Aorta (tissue), 5 donors: ENCODE measurements around the gene SERPINE2. TPM values are rescaled to one million over a fixed set of nuclear protein-coding genes. Genes with fewer than 3 reads are reported as not detected.
A peak's percentile ranks its signal among the peaks of the same experiment; 100 is the strongest.

ENCODE experiments used
- ATAC-seq: fragments of 200-7000 bp; cut with Tn5 transposase; one replicate; pipeline ENCODE4 v1.9.1; 2022; ENCODE audit warnings: moderate library complexity; ENCODE audit not compliant: low FRiP score
- DNase-seq, 2 donors: peaks; one replicate each; pipeline ENCODE4 v3.0.0-alpha.2; 2020
- H3K27ac ChIP-seq, 2 donors: one replicate each; pipeline ENCODE4 v1.5.1; 2013; ENCODE audit warnings: low read length in 2 of 2, mild to moderate bottlenecking in 2 of 2, moderate library complexity in 2 of 2, control low read depth in 1 of 2, inconsistent platforms in 1 of 2, low read depth in 1 of 2
- H3K27me3 ChIP-seq, 2 donors: one replicate each; pipeline ENCODE4 v1.6.1; 2013; ENCODE audit warnings: control low read depth in 1 of 2, low read length in 1 of 2, mild to moderate bottlenecking in 1 of 2, moderate library complexity in 1 of 2; ENCODE audit not compliant: insufficient read depth in 2 of 2, control insufficient read depth in 1 of 2
- H3K36me3 ChIP-seq, 2 donors: one replicate each; pipeline ENCODE4 v1.6.1; 2013; ENCODE audit warnings: control low read depth in 1 of 2, low read length in 1 of 2, mild to moderate bottlenecking in 1 of 2; ENCODE audit not compliant: insufficient read depth in 2 of 2, control insufficient read depth in 1 of 2
- H3K4me1 ChIP-seq, 2 donors: one replicate each; pipeline ENCODE4 v1.6.1; 2013; ENCODE audit warnings: low read length in 2 of 2, control low read depth in 1 of 2, mild to moderate bottlenecking in 1 of 2, moderate library complexity in 1 of 2; ENCODE audit not compliant: insufficient read depth in 2 of 2, control insufficient read depth in 1 of 2
- H3K4me3 ChIP-seq, 2 donors: one replicate each; pipeline ENCODE4 v1.5.1; 2013; ENCODE audit warnings: low read length in 2 of 2, control low read depth in 1 of 2, mild to moderate bottlenecking in 1 of 2
- H3K9me3 ChIP-seq: one replicate; pipeline ENCODE4 v1.6.1; 2013; ENCODE audit warnings: mild to moderate bottlenecking, low read length; ENCODE audit not compliant: control insufficient read depth
- WGBS, 2 donors: extraction: QIAGEN DNeasy Blood & Tissue Kit; methylation state at CpG; one replicate each; pipeline ENCODE4 v1.1.7; 2013; 5-methylcytosine and 5-hydroxymethylcytosine counted together
- intact Hi-C, 2 donors: fragments of 100-400 bp; cut with DNase I; formaldehyde crosslinking; loops; one replicate each; pipeline versions ENCODE4 v1.14.2 to v1.15.0; 2022
- long read RNA-seq, 2 donors: library from polyadenylated mRNA; unstranded; transcript quantifications; one replicate each; pipeline ENCODE4 v2.0.0, GENCODE V29; 2020 to 2021
- polyA plus RNA-seq, 2 donors: library from polyadenylated mRNA; stranded (reverse); fragments of 200-250 nt; gene quantifications; one replicate each; pipeline ENCODE4 v1.2.3, GENCODE V29; 2013
- total RNA-seq, 2 donors: library from RNA; stranded (reverse); fragmentation: NEBNext Ultra II Directional; extraction: Animal tissue kit (Norgen Biotek cat#: 25700); gene quantifications; one replicate each; pipeline ENCODE4 v1.2.1, GENCODE V29; 2021
- donor health status: healthy with polysubstance abuse.
- donor health status: Bipolar disorder and iron deficiency.
- donor health status: DM: no; HTN: no; CAD: no.
- donor health status: DM: no; HTN: no; CAD: no.
- donor health status: DM: yes; HTN: yes; CAD: no.

The SERPINE2 gene, protein sequence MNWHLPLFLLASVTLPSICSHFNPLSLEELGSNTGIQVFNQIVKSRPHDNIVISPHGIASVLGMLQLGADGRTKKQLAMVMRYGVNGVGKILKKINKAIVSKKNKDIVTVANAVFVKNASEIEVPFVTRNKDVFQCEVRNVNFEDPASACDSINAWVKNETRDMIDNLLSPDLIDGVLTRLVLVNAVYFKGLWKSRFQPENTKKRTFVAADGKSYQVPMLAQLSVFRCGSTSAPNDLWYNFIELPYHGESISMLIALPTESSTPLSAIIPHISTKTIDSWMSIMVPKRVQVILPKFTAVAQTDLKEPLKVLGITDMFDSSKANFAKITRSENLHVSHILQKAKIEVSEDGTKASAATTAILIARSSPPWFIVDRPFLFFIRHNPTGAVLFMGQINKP
- 100 to 1,000 TPM; 183 to 222 TPM for total RNA-seq
- polyA plus RNA-seq, result 10 to 100 TPM; 11.7 to 12.3 TPM
- long read RNA-seq, donor 1, transcript SERPINE2-201 (9 exons, 2,195 nt), result minor isoform, 147 of 1,144 reads
- long read RNA-seq, donor 1, transcript SERPINE2-202 (9 exons, 2,161 nt), result major isoform, 865 of 1,144 reads
- long read RNA-seq, donor 1, transcript SERPINE2-209 (5 exons, 680 nt), result minor isoform, 11 of 1,144 reads
- long read RNA-seq, donor 1, partial matches to known transcripts, result 65 of 1,144 reads
- long read RNA-seq, donor 1, other reads (novel, unspliced or antisense), result 54 of 1,144 reads
- long read RNA-seq, donor 2, transcript SERPINE2-201 (9 exons, 2,195 nt), result minor isoform, 8 of 112 reads
- long read RNA-seq, donor 2, transcript SERPINE2-202 (9 exons, 2,161 nt), result major isoform, 79 of 112 reads
- long read RNA-seq, donor 2, partial matches to known transcripts, result 15 of 112 reads
- long read RNA-seq, donor 2, other reads (novel, unspliced or antisense), result 9 of 112 reads

DNA sequence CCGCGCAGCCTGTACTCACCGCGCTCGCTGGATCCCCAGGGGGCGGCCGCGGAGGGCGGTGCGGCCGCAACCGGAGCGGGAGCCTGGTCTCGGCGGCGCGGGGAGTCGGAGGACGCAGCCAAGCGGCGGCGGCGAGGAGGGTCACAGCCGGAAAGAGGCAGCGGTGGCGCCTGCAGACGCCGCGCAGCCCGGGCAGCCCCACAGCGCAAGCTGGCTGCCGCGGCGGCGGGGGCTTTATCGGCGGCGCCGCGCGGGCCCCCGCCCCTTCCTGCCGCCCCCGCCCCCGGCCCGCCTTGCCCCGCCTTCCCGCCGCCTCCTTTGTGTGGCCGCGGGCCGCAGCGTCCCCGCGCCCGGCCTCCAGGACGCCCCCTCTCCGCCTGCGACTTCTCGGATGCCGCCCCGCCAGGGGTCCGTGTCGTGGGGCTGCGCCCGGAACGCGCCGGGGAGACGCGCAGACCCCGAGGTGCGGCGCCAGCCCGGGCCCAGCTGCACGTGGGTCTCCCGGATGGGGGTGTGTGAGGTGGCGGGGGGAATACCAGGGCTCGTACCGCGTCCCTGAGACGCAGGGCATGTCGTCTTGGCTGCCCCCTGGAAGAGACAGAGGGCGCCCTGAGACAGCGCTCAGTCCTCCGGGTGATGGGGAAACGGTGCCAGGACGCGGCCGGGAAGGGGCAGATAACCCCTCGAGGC is at the start of gene SERPINE2:
TSS of gene SERPINE2 (minus strand) at position 207 of the 690 bp plus-strand sequence. CDS start 37,386 bp downstream, outside the sequence.
- Histone ChIP-seq H3K4me1 (no peaks in the 10 kb centered on the region), H3K27me3 (no peaks in the 10 kb centered on the region), H3K27ac (no peak within 1 kb of the TSS), H3K36me3 (no peaks in the 10 kb centered on the region), H3K4me3 (peak within 1 kb of the TSS; percentile 63 to 65), H3K9me3 (no peaks in the 10 kb centered on the region)
- DNase-seq (peak; percentile 56 to 86), ATAC-seq (peak; percentile 75)
- WGBS, 2 donors, result 0% methylated on average over 63 to 91 of the region's 91 CpGs
- intact Hi-C loops, result no loop called here

DNA sequence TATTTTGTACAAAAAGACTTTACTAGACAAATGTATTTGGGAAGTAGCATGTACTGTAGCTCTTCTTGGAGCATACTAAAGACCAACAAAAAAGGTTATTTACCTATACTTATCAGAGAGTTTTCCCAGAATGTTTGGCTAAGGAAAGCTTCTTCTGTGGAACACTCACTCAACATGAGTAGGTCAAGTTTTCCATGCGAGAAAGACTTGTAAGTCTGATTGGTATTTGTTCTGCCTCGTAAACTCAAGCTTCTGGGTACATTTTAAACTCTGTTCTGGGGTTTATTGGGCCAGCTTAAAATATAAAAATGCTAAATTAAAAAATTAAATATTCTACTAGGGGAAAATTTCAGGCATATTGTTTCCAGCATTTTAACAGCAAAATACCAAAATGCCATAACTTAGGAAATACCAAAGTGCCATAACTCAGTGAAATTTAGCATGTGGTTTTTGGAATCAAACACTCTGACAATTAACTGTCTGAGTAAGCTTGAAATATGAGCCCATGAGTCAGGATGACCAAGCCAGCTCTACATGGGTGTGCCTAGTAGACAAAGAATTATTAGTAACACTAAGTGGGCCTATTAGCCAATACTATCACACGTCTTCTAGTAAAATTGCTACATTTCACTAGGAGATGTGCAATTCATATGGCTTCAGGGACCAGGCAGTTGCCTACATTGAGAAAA is 47.3 kb upstream of the SERPINE2 start:
- H3K9me3 ChIP-seq, result no peaks in the 10 kb centered on the region
- H3K4me1 ChIP-seq, result no peaks in the 10 kb centered on the region
- no peak overlapping the region for H3K4me3 ChIP-seq
- H3K27me3 ChIP-seq, result no peaks in the 10 kb centered on the region
- no peak overlapping the region for H3K27ac ChIP-seq
- peak; percentile 84 for ATAC-seq
- no peaks in the 10 kb centered on the region for H3K36me3 ChIP-seq
- no peak for DNase-seq
- intact Hi-C loops, result no loop called here
- WGBS, 2 donors, result 48 to 60% methylated on average over 3 of the region's 3 CpGs

DNA sequence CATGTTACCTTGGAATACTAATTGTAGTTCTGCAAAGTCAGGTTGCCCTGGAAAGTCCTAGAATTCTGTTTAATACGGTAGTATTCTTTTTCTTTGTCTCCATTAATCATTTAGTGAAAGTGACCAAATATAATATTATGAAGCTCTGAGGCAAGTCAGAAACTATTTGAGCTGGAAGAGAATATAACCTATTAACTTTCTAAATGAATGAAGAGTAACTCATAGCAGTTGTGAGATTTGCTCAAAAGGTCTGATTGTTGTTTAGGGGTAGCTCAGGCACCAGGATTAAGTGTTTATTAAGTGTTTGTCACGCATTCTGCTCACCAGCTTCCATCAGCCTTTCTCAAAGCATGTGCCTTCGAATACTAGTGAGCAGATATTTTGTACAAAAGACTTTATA is 46.7 kb upstream of the SERPINE2 start:
- DNase-seq (no peak), ATAC-seq (peak; percentile 51)
- WGBS, 2 donors, result 53 to 58% methylated on average over 3 of the region's 3 CpGs
- no peak overlapping the region for H3K27ac ChIP-seq
- intact Hi-C loops, result no loop called here
- no peaks in the 10 kb centered on the region for H3K36me3 ChIP-seq
- no peaks in the 10 kb centered on the region for H3K9me3 ChIP-seq
- H3K27me3 ChIP-seq, result no peaks in the 10 kb centered on the region
- H3K4me1 ChIP-seq, result no peaks in the 10 kb centered on the region
- no peak overlapping the region for H3K4me3 ChIP-seq

DNA sequence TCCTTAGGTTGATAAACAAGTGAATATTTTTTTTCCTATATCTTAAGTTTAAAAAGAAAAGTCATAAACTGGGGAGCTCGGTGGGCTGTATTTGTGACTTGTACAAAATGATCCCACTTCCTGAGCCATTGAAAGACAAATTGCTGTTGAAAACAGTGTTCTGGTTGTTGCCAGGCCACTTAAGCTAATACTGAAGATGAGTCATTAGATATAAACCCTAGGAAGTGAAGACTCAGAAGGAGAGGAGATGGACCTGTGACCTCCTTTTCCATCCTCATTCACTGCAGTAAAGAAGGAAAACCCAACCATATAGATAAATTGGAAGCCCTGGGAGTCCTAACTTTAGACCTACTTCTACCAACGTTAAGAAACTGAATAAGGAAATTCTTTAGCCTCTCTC is 46.2 kb upstream of the SERPINE2 start:
- no peaks in the 10 kb centered on the region for H3K36me3 ChIP-seq
- H3K27ac ChIP-seq, result no peak overlapping the region
- no peak overlapping the region for H3K4me3 ChIP-seq
- intact Hi-C loops, result no loop called here
- 52 to 64% methylated on average over 2 of the region's 2 CpGs for whole genome bisulfite sequencing, 2 donors
- peak; percentile 75 for ATAC-seq
- no peaks in the 10 kb centered on the region for H3K9me3 ChIP-seq
- H3K27me3 ChIP-seq, result no peaks in the 10 kb centered on the region
- no peak for DNase-seq
- H3K4me1 ChIP-seq, result no peaks in the 10 kb centered on the region

DNA sequence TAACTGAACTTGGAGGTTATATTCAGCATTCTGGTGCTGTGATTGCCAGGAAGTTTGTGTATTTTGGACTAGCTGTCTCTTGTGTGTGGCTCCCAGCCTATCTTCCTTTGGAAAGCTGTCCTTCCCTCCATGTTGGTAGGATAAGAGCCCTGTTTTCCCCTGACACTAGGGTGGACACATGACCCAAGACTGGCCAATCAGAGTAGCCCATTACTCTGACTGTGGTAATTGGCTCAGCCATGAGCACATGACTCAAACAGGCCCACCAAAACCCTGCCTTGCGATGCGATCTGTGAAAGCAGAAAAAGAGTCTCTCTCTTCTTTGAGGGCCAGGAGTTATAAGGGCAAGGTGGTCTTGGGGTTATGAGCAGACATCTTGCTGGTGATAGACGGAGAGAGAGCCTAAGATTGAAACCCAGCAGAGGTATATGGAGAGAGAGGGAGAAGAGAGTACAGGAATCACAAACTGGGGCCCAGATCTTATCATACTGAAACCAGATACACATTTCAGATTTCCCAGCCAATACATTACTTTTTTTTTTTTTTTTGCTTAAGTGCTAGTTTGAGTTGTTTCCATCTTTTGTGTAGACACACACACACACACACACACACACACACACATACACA is 45.3 kb upstream of the SERPINE2 start:
- no peaks in the 10 kb centered on the region for H3K36me3 ChIP-seq

DNA sequence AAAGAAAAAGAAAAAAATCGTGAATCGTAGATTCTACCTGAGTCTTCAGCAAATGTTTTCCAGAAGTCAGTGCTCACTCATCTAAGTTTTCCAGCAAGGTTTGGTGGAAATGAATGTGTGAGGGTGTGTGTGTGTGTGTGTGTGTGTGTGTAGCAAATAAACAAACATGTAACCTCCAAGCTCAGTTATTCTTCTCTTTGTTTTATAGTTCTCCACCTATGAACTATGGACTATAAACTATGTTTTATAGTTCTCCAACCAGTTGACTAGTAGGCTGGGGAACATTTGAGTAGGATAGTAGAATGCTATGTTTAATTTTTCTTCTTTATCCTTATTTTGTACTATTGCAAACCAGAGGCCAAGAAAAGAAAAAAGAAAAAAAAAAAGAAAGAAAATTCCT is 44.6 kb upstream of the SERPINE2 start:
- no peak overlapping the region for H3K27ac ChIP-seq
- intact Hi-C loops, result no loop called here
- WGBS, 2 donors, result 90 to 97% methylated on average over 2 of the region's 2 CpGs

More for the DNA sequence above, 45.3 kb upstream of the SERPINE2 start:
- 96% methylated on average over 3 of the region's 3 CpGs for WGBS, 2 donors
- DNase-seq, result no peak
- Histone ChIP-seq H3K9me3 (no peaks in the 10 kb centered on the region), H3K27ac (no peak overlapping the region), H3K4me1 (no peaks in the 10 kb centered on the region), H3K27me3 (no peaks in the 10 kb centered on the region), H3K4me3 (no peak overlapping the region)
- intact Hi-C loops, result no loop called here
- peak; percentile 69 for ATAC-seq

DNA sequence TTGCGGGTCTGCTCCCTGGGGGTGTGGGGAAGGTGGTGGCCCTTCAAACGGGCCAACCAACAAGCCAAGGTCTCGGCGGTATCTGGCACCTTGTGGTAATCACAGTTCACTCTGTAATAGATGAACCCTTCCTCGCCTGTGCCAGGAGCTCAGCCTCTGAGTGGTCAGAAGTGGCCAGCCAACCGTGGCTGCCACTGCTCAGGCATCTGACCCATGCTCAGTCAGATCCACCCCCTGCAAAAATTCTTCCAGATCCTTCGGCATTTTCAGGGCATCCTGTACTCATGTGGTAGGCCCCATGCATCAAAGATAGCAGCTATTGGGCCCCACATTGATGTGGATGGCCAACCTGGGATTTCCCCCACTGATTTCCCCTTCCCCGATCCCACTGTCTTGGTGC is 39.6 kb upstream of the SERPINE2 start:
- no peaks in the 10 kb centered on the region for H3K27me3 ChIP-seq
- 93 to 94% methylated on average over 8 of the region's 8 CpGs for WGBS, 2 donors
- ATAC-seq (no peak), DNase-seq (no peak)
- no peak overlapping the region for H3K4me3 ChIP-seq
- no peak overlapping the region for H3K27ac ChIP-seq
- H3K36me3 ChIP-seq, result no peaks in the 10 kb centered on the region
- no peaks in the 10 kb centered on the region for H3K9me3 ChIP-seq
- no peaks in the 10 kb centered on the region for H3K4me1 ChIP-seq
- intact Hi-C loops, result no loop called here

More for the DNA sequence above, 44.6 kb upstream of the SERPINE2 start:
- Histone ChIP-seq H3K9me3 (no peaks in the 10 kb centered on the region), H3K4me1 (no peaks in the 10 kb centered on the region), H3K36me3 (no peaks in the 10 kb centered on the region), H3K27me3 (no peaks in the 10 kb centered on the region), H3K4me3 (no peak overlapping the region)
- no peak for ATAC-seq
- DNase-seq, result no peak
